H9 (cell line): ENCODE measurements around the gene INTS6L. TPM values are rescaled to one million over a fixed set of nuclear protein-coding genes. Genes with fewer than 3 reads are reported as not detected.

Experiments used
- DNase-seq: peaks from one replicate; pipeline ENCODE4 v3.0.0-alpha.2; 2017
- H2AFZ ChIP-seq: one replicate; pipeline ENCODE4 v1.6.1; 2013; ENCODE audit warnings: mild to moderate bottlenecking, low read length, control low read depth, moderate library complexity
- H2AK5ac ChIP-seq: 2 replicates; pipeline ENCODE4 v1.6.1; 2013; ENCODE audit warnings: low read length, control low read depth, mixed read lengths; ENCODE audit not compliant: insufficient read length
- H2BK120ac ChIP-seq: one replicate; pipeline ENCODE4 v1.6.1; 2013; ENCODE audit warnings: low read depth, mild to moderate bottlenecking, low read length, control low read depth, inconsistent platforms; ENCODE audit not compliant: poor library complexity, severe bottlenecking
- H2BK12ac ChIP-seq: 2 replicates; pipeline ENCODE4 v1.6.1; 2013; ENCODE audit warnings: low read length, control low read depth, mixed read lengths, low read depth; ENCODE audit not compliant: insufficient read length
- H2BK15ac ChIP-seq: 2 replicates; pipeline ENCODE4 v1.6.1; 2013; ENCODE audit warnings: low read depth, low read length, control low read depth
- H2BK20ac ChIP-seq: one replicate; pipeline ENCODE4 v1.6.1; 2013; ENCODE audit warnings: low read depth, mild to moderate bottlenecking, low read length, control low read depth, inconsistent platforms; ENCODE audit not compliant: poor library complexity, severe bottlenecking
- H2BK5ac ChIP-seq: 2 replicates; pipeline ENCODE4 v1.6.1; 2013; ENCODE audit warnings: low read length, control low read depth, mixed read lengths; ENCODE audit not compliant: insufficient read length
- H3K14ac ChIP-seq: 2 replicates; pipeline ENCODE4 v1.6.1; 2013; ENCODE audit warnings: low read length, control low read depth; ENCODE audit not compliant: insufficient read depth
- H3K18ac ChIP-seq: 2 replicates; pipeline ENCODE4 v1.6.1; 2013; ENCODE audit warnings: low read depth, mild to moderate bottlenecking, mixed read lengths, low read length, control low read depth; ENCODE audit not compliant: insufficient read length
- H3K23ac ChIP-seq: 2 replicates; pipeline ENCODE4 v1.6.1; 2013; ENCODE audit warnings: low read length, control low read depth, mixed read lengths, low read depth; ENCODE audit not compliant: insufficient read length
- H3K23me2 ChIP-seq: 2 replicates; pipeline ENCODE4 v1.6.1; 2013; ENCODE audit warnings: low read depth, mild to moderate bottlenecking, mixed read lengths, low read length, control low read depth; ENCODE audit not compliant: insufficient read length, poor library complexity, severe bottlenecking
- H3K27ac ChIP-seq: 2 replicates; pipeline ENCODE4 v1.5.1; 2013; ENCODE audit warnings: low read length, control low read depth, mixed read lengths, low read depth; ENCODE audit not compliant: insufficient read length
- H3K27me3 ChIP-seq: 2 replicates; pipeline ENCODE4 v1.6.1; 2013; ENCODE audit warnings: low read length, control low read depth, inconsistent platforms; ENCODE audit not compliant: insufficient read depth
- H3K4ac ChIP-seq: 2 replicates; pipeline ENCODE4 v1.6.1; 2013; ENCODE audit warnings: low read depth, mild to moderate bottlenecking, control low read depth, inconsistent platforms, low read length, moderate library complexity
- H3K4me1 ChIP-seq: 2 replicates; pipeline ENCODE4 v1.6.1; 2013; ENCODE audit warnings: low read length, control low read depth, inconsistent platforms; ENCODE audit not compliant: insufficient read depth
- H3K4me2 ChIP-seq: 2 replicates; pipeline ENCODE4 v1.6.1; 2013; ENCODE audit warnings: low read length, control low read depth, mixed read lengths; ENCODE audit not compliant: insufficient read length, insufficient read depth
- H3K56ac ChIP-seq: 2 replicates; pipeline ENCODE4 v1.6.1; 2013; ENCODE audit warnings: low read depth, mild to moderate bottlenecking, mixed read lengths, low read length, control low read depth; ENCODE audit not compliant: insufficient read length
- H3K79me1 ChIP-seq: 2 replicates; pipeline ENCODE4 v1.6.1; 2013; ENCODE audit warnings: low read depth, mild to moderate bottlenecking, moderate library complexity, low read length, control low read depth, inconsistent platforms; ENCODE audit not compliant: insufficient read depth, poor library complexity, severe bottlenecking
- H3K79me2 ChIP-seq: 2 replicates; pipeline ENCODE4 v1.6.1; 2013; ENCODE audit warnings: low read length, control low read depth, inconsistent platforms; ENCODE audit not compliant: insufficient read depth
- H3K9ac ChIP-seq: 2 replicates; pipeline ENCODE4 v1.6.1; 2013; ENCODE audit warnings: low read length, control low read depth, mixed read lengths; ENCODE audit not compliant: insufficient read length; ENCODE audit errors: extremely low read depth
- H3K9me3 ChIP-seq: one replicate; pipeline ENCODE4 v1.6.1; 2013; ENCODE audit warnings: low read depth, low read length, inconsistent platforms; ENCODE audit not compliant: control insufficient read depth
- H3T11ph ChIP-seq: one replicate; pipeline ENCODE4 v1.6.1; 2013; ENCODE audit warnings: mild to moderate bottlenecking, low read length, control low read depth, inconsistent platforms
- H4K20me1 ChIP-seq: one replicate; pipeline ENCODE4 v1.6.1; 2013; ENCODE audit not compliant: control insufficient read depth, insufficient read length, insufficient read depth
- H4K5ac ChIP-seq: 2 replicates; pipeline ENCODE4 v1.6.1; 2013; ENCODE audit warnings: low read depth, mild to moderate bottlenecking, mixed read lengths, low read length, control low read depth; ENCODE audit not compliant: insufficient read length
- H4K8ac ChIP-seq: replicated peaks from 2 replicates; pipeline ENCODE4 v1.6.1; 2013; ENCODE audit warnings: low read length, control low read depth, mixed read lengths, low read depth; ENCODE audit not compliant: insufficient read length
- H4K91ac ChIP-seq: 2 replicates; pipeline ENCODE4 v1.6.1; 2013; ENCODE audit warnings: low read depth, mild to moderate bottlenecking, moderate library complexity, mixed read lengths, low read length, control low read depth; ENCODE audit not compliant: insufficient read length
- H3K27ac Mint-ChIP-seq, 3 experiments: 2 replicates in 2 of 3; 3 replicates in 1 of 3; pipeline ENCODE4 v1.8.0; 2020 to 2021; ENCODE audit warnings: mixed read lengths in 3 of 3, mild to moderate bottlenecking in 1 of 3, moderate library complexity in 1 of 3
- H3K27me3 Mint-ChIP-seq: 2 replicates; pipeline ENCODE4 v1.8.0; 2021; ENCODE audit warnings: low read depth, mild to moderate bottlenecking, moderate library complexity, mixed read lengths
- H3K36me3 Mint-ChIP-seq, 3 experiments: 2 replicates in 2 of 3; 3 replicates in 1 of 3; pipeline ENCODE4 v1.8.0; 2020 to 2021; ENCODE audit warnings: low read depth in 3 of 3, mixed read lengths in 3 of 3; ENCODE audit not compliant: insufficient read depth in 1 of 3
- H3K4me1 Mint-ChIP-seq, 2 experiments: 2 replicates each; pipeline ENCODE4 v1.8.0; 2020; ENCODE audit warnings: mixed read lengths in 2 of 2
- H3K4me3 Mint-ChIP-seq, 2 experiments: 2 replicates in 1 of 2; 3 replicates in 1 of 2; pipeline ENCODE4 v1.8.0; 2020 to 2021; ENCODE audit warnings: mild to moderate bottlenecking in 2 of 2, mixed read lengths in 2 of 2, moderate library complexity in 1 of 2
- H3K9me3 Mint-ChIP-seq, 2 experiments: 2 replicates in 1 of 2; 3 replicates in 1 of 2; pipeline ENCODE4 v1.8.0; 2020; ENCODE audit warnings: mild to moderate bottlenecking in 2 of 2, mixed read lengths in 2 of 2, moderate library complexity in 1 of 2
- CTCF ChIP-seq: fragments of 200-600 bp; sonication (generic); conservative IDR thresholded peaks from 3 replicates; pipeline ENCODE4 v1.8.0; 2021; ENCODE audit warnings: antibody characterized with exemption, mild to moderate bottlenecking
- WGBS: extraction: QIAGEN DNeasy Blood & Tissue Kit; methylation state at CpG from one replicate; pipeline ENCODE4 v1.1.7; 2013; ENCODE audit warnings: missing lambda C conversion rate, low lambda C conversion rate, mixed read lengths; ENCODE audit not compliant: insufficient read length; ENCODE audit errors: extremely low coverage; 5-methylcytosine and 5-hydroxymethylcytosine counted together
- total RNA-seq: library from RNA; stranded (reverse); gene quantifications from 2 replicates; pipeline ENCODE4 v1.2.1, GENCODE V29; 2021

Gene INTS6L
- total RNA-seq, 1 experiment from 2014 or later, result 7.8 TPM

GRCh38 chrX:135528254-135528653, 7.8 kb downstream of the INTS6L start:
- no peak overlapping the region for H3K27ac ChIP-seq
- H3K79me2 ChIP-seq, result no peaks in the 10 kb centered on the region
- no peak overlapping the region for H3K4me3 Mint-ChIP-seq
- H4K8ac ChIP-seq, result no peak overlapping the region
- H2BK20ac ChIP-seq, result no peak overlapping the region
- no peaks in the 10 kb centered on the region for H4K20me1 ChIP-seq
- no peak overlapping the region for H2BK120ac ChIP-seq
- peaks cover 0 to 2% (median 0%) of the 10 kb centered on the region in 3 experiments; a peak in 2 of 7 replicates for H3K36me3 Mint-ChIP-seq
- no peak overlapping the region for H4K5ac ChIP-seq
- no CpG with 5 or more reads among the region's 5 CpGs for WGBS
- no peaks in the 10 kb centered on the region for H3K79me1 ChIP-seq
- H3K4me1 Mint-ChIP-seq, result peaks cover 9 to 15% of the 10 kb centered on the region in 2 experiments
- H3T11ph ChIP-seq, result no peak overlapping the region
- no peak overlapping the region for H3K14ac ChIP-seq
- H2BK5ac ChIP-seq, result no peak overlapping the region
- H2AK5ac ChIP-seq, result no peak overlapping the region
- no peak for DNase-seq
- no peak overlapping the region for H2BK15ac ChIP-seq
- H3K27me3 Mint-ChIP-seq, result no peaks in the 10 kb centered on the region
- peaks cover 37% of the 10 kb centered on the region for H3K9me3 ChIP-seq
- peaks cover 54 to 60% of the 10 kb centered on the region in 2 experiments for H3K9me3 Mint-ChIP-seq
- no peak for TF ChIP-seq CTCF
- no peak overlapping the region for H3K4ac ChIP-seq
- H2BK12ac ChIP-seq, result no peak overlapping the region
- H3K4me2 ChIP-seq, result no peak overlapping the region
- no peak overlapping the region for H3K27ac Mint-ChIP-seq
- H3K23ac ChIP-seq, result no peak overlapping the region
- no peaks in the 10 kb centered on the region for H3K27me3 ChIP-seq
- no peak overlapping the region for H3K9ac ChIP-seq
- H3K23me2 ChIP-seq, result no peaks in the 10 kb centered on the region
- H2AFZ ChIP-seq, result no peak overlapping the region
- no peak overlapping the region for H3K56ac ChIP-seq
- no peak overlapping the region for H4K91ac ChIP-seq
- H3K18ac ChIP-seq, result no peak overlapping the region
- no peaks in the 10 kb centered on the region for H3K4me1 ChIP-seq
